IMR-90 (cell line): ENCODE measurements around the gene MLXIPL. TPM values are rescaled to one million over a fixed set of nuclear protein-coding genes. Genes with fewer than 3 reads are reported as not detected.

Experiments used
- ATAC-seq: fragments of 200-7000 bp; cut with Tn5 transposase; 2 replicates; pipeline ENCODE4 v1.9.1; 2020; ENCODE audit warnings: low read depth, mild to moderate bottlenecking, moderate library complexity
- BruUV-seq: library from RNA; stranded (reverse); fragments of 400-500 nt; replicated peaks from 2 replicates; lab custom pipeline; 2021; lab: Mats Ljungman, UMichigan
- CTCF ChIA-PET: fragments of 300-600 bp; formaldehyde crosslinking; extraction: SDS; loops from one replicate; lab custom pipeline; 2021; ENCODE audit warnings: antibody characterized with exemption; lab: Yijun Ruan, JAX
- POLR2A ChIA-PET: fragments of 300-600 bp; sonication (Branson Sonifier 250); formaldehyde crosslinking; loops from one replicate; lab custom pipeline; 2022; ENCODE audit warnings: antibody characterized with exemption; ENCODE audit not compliant: unreplicated experiment; lab: Charles Lee
- DNase-seq: peaks from one replicate; pipeline ENCODE4 v3.0.0; 2013
- H2AFZ ChIP-seq: replicated peaks from 2 replicates; pipeline ENCODE3; 2013; ENCODE audit warnings: low read length, mild to moderate bottlenecking; ENCODE audit not compliant: poor library complexity
- H2AK5ac ChIP-seq: 2 replicates; pipeline ENCODE4 v1.6.1; 2013; ENCODE audit warnings: low read depth, low read length, inconsistent platforms
- H2AK9ac ChIP-seq: replicated peaks from 2 replicates; pipeline ENCODE3; 2013; ENCODE audit warnings: mild to moderate bottlenecking, low read depth, low read length, moderate library complexity; ENCODE audit not compliant: poor library complexity
- H2BK120ac ChIP-seq: 2 replicates; pipeline ENCODE4 v1.6.1; 2013; ENCODE audit warnings: low read depth, low read length, inconsistent platforms
- H2BK15ac ChIP-seq: 3 replicates; pipeline ENCODE4 v1.6.1; 2013; ENCODE audit warnings: low read depth, low read length, inconsistent platforms
- H2BK20ac ChIP-seq: 2 replicates; pipeline ENCODE4 v1.6.1; 2013; ENCODE audit warnings: low read depth, mild to moderate bottlenecking, inconsistent platforms, low read length, moderate library complexity
- H2BK5ac ChIP-seq: 2 replicates; pipeline ENCODE4 v1.6.1; 2013; ENCODE audit warnings: mild to moderate bottlenecking, low read depth, low read length, inconsistent platforms; ENCODE audit not compliant: poor library complexity, severe bottlenecking
- H3K14ac ChIP-seq: replicated peaks from 2 replicates; pipeline ENCODE4 v1.6.1; 2013; ENCODE audit warnings: low read depth, low read length, inconsistent platforms
- H3K18ac ChIP-seq: 2 replicates; pipeline ENCODE4 v1.6.1; 2013; ENCODE audit warnings: low read depth, low read length, control low read depth
- H3K23ac ChIP-seq: 2 replicates; pipeline ENCODE4 v1.6.1; 2013; ENCODE audit warnings: low read depth, low read length, inconsistent platforms
- H3K27ac ChIP-seq: 2 replicates; pipeline ENCODE4 v1.5.1; 2013; ENCODE audit warnings: mild to moderate bottlenecking, control low read depth, low read length; ENCODE audit not compliant: insufficient read depth
- H3K27me3 ChIP-seq: 2 replicates; pipeline ENCODE4 v1.6.1; 2013; ENCODE audit warnings: low read length; ENCODE audit not compliant: control insufficient read depth, insufficient read depth
- H3K36me3 ChIP-seq: 2 replicates; pipeline ENCODE4 v1.6.1; 2013; ENCODE audit warnings: low read length, mixed read lengths; ENCODE audit not compliant: control insufficient read depth, insufficient read depth
- H3K4ac ChIP-seq: 2 replicates; pipeline ENCODE4 v1.6.1; 2013; ENCODE audit warnings: low read depth, low read length, inconsistent platforms
- H3K4me1 ChIP-seq: 2 replicates; pipeline ENCODE4 v1.6.1; 2013; ENCODE audit warnings: low read length, mixed read lengths; ENCODE audit not compliant: control insufficient read depth, insufficient read depth
- H3K4me2 ChIP-seq: 2 replicates; pipeline ENCODE4 v1.6.1; 2013; ENCODE audit warnings: low read depth, mild to moderate bottlenecking, control low read depth, low read length, moderate library complexity
- H3K4me3 ChIP-seq: 2 replicates; pipeline ENCODE4 v1.5.1; 2013; ENCODE audit warnings: low read depth, mild to moderate bottlenecking, control low read depth, low read length, moderate library complexity; ENCODE audit not compliant: insufficient read depth
- H3K56ac ChIP-seq: 2 replicates; pipeline ENCODE4 v1.6.1; 2013; ENCODE audit warnings: low read length, inconsistent platforms; ENCODE audit not compliant: insufficient read depth; ENCODE audit errors: extremely low read depth
- H3K79me1 ChIP-seq, 2 experiments: 2 replicates each; pipeline ENCODE4 v1.6.1; 2013; ENCODE audit warnings: low read length in 2 of 2, inconsistent platforms in 1 of 2, low read depth in 1 of 2
- H3K9ac ChIP-seq: 2 replicates; pipeline ENCODE4 v1.6.1; 2013; ENCODE audit warnings: low read depth, low read length, control low read depth
- H3K9me1 ChIP-seq: 2 replicates; pipeline ENCODE4 v1.6.1; 2013; ENCODE audit warnings: low read length, inconsistent platforms; ENCODE audit not compliant: insufficient read depth
- H3K9me3 ChIP-seq: 2 replicates; pipeline ENCODE4 v1.6.1; 2013; ENCODE audit warnings: low read length; ENCODE audit not compliant: control insufficient read depth, insufficient read depth
- H4K20me1 ChIP-seq: 2 replicates; pipeline ENCODE4 v1.6.1; 2013; ENCODE audit warnings: low read length, inconsistent platforms; ENCODE audit not compliant: insufficient read depth
- H4K5ac ChIP-seq: 2 replicates; pipeline ENCODE4 v1.6.1; 2013; ENCODE audit warnings: mild to moderate bottlenecking, low read depth, low read length, control low read depth
- H4K8ac ChIP-seq, 2 experiments: 2 replicates each; pipeline ENCODE4 v1.6.1; 2013; ENCODE audit warnings: low read depth in 2 of 2, low read length in 2 of 2, control low read depth in 1 of 2, inconsistent platforms in 1 of 2
- H4K91ac ChIP-seq: 2 replicates; pipeline ENCODE4 v1.6.1; 2013; ENCODE audit warnings: low read depth, low read length, inconsistent platforms; ENCODE audit not compliant: insufficient read depth
- CEBPB ChIP-seq: IDR thresholded peaks from 2 replicates; pipeline ENCODE4 v1.6.1; 2012; ENCODE audit warnings: low read depth, low read length, improper control_type of control experiment
- CHD1 ChIP-seq: IDR thresholded peaks from 2 replicates; pipeline ENCODE4 v1.6.1; 2012; ENCODE audit warnings: low read depth, low read length, improper control_type of control experiment
- FOS ChIP-seq: fragments of 150-350 bp; IDR thresholded peaks from 2 replicates; pipeline ENCODE4 v1.6.1; 2016; ENCODE audit warnings: low read depth, low read length
- MAFK ChIP-seq: IDR thresholded peaks from 2 replicates; pipeline ENCODE4 v1.6.1; 2012; ENCODE audit warnings: low read depth, low read length, improper control_type of control experiment
- MAZ ChIP-seq: IDR thresholded peaks from 2 replicates; pipeline ENCODE4 v1.6.1; 2012; ENCODE audit warnings: low read depth, mild to moderate bottlenecking, low read length, improper control_type of control experiment, moderate library complexity, borderline replicate concordance
- NFE2L2 ChIP-seq: fragments of 150-350 bp; IDR thresholded peaks from 2 replicates; pipeline ENCODE4 v1.6.1; 2016; ENCODE audit warnings: low read depth, mild to moderate bottlenecking, low read length
- POLR2A ChIP-seq: IDR thresholded peaks from 2 replicates; pipeline ENCODE4 v1.6.1; 2012; ENCODE audit warnings: mild to moderate bottlenecking, low read depth, low read length
- RAD21 ChIP-seq: IDR thresholded peaks from 2 replicates; pipeline ENCODE4 v1.6.1; 2012; ENCODE audit warnings: low read length, improper control_type of control experiment
- RCOR1 ChIP-seq: IDR thresholded peaks from 2 replicates; pipeline ENCODE4 v1.6.1; 2012; ENCODE audit warnings: mild to moderate bottlenecking, low read length, improper control_type of control experiment; ENCODE audit not compliant: insufficient replicate concordance
- SMC3 ChIP-seq: fragments of 150-350 bp; IDR thresholded peaks from 2 replicates; pipeline ENCODE4 v1.6.1; 2016; ENCODE audit warnings: low read depth, mild to moderate bottlenecking, antibody characterized with exemption, low read length, moderate library complexity
- WGBS, 2 experiments: methylation state at CpG; one replicate each; pipeline versions ENCODE4 v1.1.5 to v1.1.7; 2013; ENCODE audit warnings: missing lambda C conversion rate in 2 of 2; ENCODE audit not compliant: insufficient read length in 1 of 2; ENCODE audit errors: extremely low coverage in 2 of 2; 5-methylcytosine and 5-hydroxymethylcytosine counted together
- dilution Hi-C: fragments of 300-500 bp; cut with HindIII; formaldehyde crosslinking; loops from one replicate; pipeline ENCODE4 v1.14.3; 2018; ENCODE audit warnings: low sequenced_read_pairs; ENCODE audit not compliant: unreplicated experiment
- in situ Hi-C: fragments of 300-500 bp; cut with MboI; formaldehyde crosslinking; loops from 3 replicates; pipeline ENCODE4 v1.14.3; 2019; ENCODE audit warnings: low sequenced_read_pairs, inconsistent platforms, mixed read lengths
- intact Hi-C: fragments of 100-400 bp; cut with micrococcal nuclease; formaldehyde crosslinking; loops from 2 replicates; pipeline ENCODE4 v1.10.0; 2022
- polyA plus RNA-seq, 3 experiments: library from polyadenylated mRNA; depleted of rRNA; stranded (reverse); fragments of >200 nt; gene quantifications; 2 replicates each; pipeline ENCODE4 v1.2.3, GENCODE V29; 2012; ENCODE audit warnings: low replicate concordance in 1 of 3
- total RNA-seq: library from RNA; depleted of rRNA; stranded (reverse); fragments of >200 nt; gene quantifications from 2 replicates; pipeline ENCODE4 v1.2.3, GENCODE V29; 2012
- TF ChIP-seq, protein P1 (sequence below): conservative IDR thresholded peaks from 2 replicates; pipeline ENCODE4 v1.5.1; 2012; ENCODE audit warnings: mild to moderate bottlenecking, low read depth, low read length, improper control_type of control experiment
- TF ChIP-seq, protein P2 (sequence below): fragments of 150-350 bp; IDR thresholded peaks from 2 replicates; pipeline ENCODE4 v1.6.1; 2016; ENCODE audit warnings: low read depth, mild to moderate bottlenecking, low read length, moderate library complexity, borderline replicate concordance

The MLXIPL gene
- total and polyA plus RNA-seq, 2 of the 4 experiments (the other 2 are of a cell fraction), result not detected

DNA sequence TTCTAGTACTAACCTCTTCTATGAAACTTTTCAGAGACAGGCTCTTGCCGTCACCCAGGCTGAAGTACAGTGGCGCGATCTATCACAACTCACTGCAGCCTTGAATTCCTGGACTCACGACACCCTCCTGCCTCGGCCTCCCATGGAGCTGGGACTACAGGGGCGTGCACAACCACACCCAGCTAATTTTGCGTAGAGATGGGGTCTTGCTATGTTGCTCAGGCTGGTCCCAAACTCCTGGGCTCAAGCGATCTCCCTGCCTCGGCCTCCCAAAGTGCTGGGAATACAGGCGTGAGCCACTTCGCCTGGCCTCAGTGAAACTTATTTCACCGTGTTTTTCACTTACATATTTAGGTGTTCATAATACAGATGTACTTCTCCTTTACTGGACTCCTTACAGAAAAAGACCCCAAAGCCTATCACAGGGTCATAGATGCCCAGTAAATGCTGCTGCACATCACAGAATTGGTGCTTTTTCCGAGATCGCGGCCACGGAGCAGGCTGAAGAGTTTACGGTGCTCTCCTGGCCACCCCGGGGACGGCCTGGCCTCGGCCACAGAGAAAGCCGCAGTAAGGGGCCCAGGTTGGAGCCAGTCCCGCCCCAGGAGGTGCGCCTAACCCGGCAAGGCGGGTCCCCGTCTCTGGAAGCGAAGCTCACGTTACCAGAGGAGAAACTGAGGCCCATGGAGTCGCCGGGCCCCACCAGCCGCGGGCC lies 46.5 kb downstream of the MLXIPL start (continued):
- no peak for TF ChIP-seq MAFK

DNA sequence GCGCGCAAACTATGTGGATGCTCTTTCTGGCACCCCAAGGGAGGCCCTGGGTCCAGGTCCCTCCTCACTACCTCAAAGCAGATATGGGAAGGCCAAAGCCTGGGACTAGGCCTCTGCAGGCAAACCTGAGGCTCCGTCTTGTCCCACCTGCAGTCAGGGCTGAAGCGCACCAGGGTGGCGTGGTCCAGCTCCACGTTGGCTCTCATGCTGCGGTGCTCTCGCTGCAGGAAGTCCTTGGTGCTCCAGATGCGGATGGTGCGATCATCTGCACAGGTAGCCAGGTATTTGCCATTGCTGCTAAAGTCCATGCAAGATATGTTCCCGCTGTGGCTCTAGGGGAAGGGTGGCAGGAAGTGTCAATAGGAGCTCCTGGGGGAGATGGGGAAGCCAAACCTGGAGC lies 50.5 kb downstream of the MLXIPL start:
- Histone ChIP-seq H3K4me1 (peaks cover 6% of the 10 kb centered on the region), H2BK20ac (no peak overlapping the region), H2BK15ac (no peak overlapping the region), H2AFZ (no peak overlapping the region), H3K9me3 (no peaks in the 10 kb centered on the region), H3K4me2 (no peak overlapping the region), H3K4me3 (no peak overlapping the region), H3K9ac (no peak overlapping the region), H3K18ac (no peak overlapping the region), H2AK5ac (no peak overlapping the region), H4K20me1 (peaks cover 31% of the 10 kb centered on the region), H3K56ac (no peak overlapping the region), H3K23ac (no peak overlapping the region), H2BK120ac (no peak overlapping the region), H4K5ac (no peak overlapping the region), H4K8ac (no peak overlapping the region), H3K27me3 (no peaks in the 10 kb centered on the region), H2AK9ac (no peak overlapping the region), H3K4ac (no peak overlapping the region), H3K9me1 (peaks cover 5% of the 10 kb centered on the region), H4K91ac (no peak overlapping the region), H2BK5ac (no peak overlapping the region), H3K36me3 (peaks cover 51% of the 10 kb centered on the region), H3K14ac (no peak overlapping the region), H3K27ac (no peak overlapping the region), H3K79me1 (peaks cover 30 to 61% of the 10 kb centered on the region in 2 experiments)
- in situ Hi-C loops (no loop called here), dilution Hi-C loops (no loop called here), intact Hi-C loops (no loop called here)
- ATAC-seq (no peak), DNase-seq (no peak)
- TF ChIP-seq CEBPB (no peak), RAD21 (no peak), FOS (no peak), POLR2A (no peak), CHD1 (no peak), SMC3 (no peak), NFE2L2 (no peak), RCOR1 (no peak), MAZ (no peak)
- TF ChIP-seq, protein P1, sequence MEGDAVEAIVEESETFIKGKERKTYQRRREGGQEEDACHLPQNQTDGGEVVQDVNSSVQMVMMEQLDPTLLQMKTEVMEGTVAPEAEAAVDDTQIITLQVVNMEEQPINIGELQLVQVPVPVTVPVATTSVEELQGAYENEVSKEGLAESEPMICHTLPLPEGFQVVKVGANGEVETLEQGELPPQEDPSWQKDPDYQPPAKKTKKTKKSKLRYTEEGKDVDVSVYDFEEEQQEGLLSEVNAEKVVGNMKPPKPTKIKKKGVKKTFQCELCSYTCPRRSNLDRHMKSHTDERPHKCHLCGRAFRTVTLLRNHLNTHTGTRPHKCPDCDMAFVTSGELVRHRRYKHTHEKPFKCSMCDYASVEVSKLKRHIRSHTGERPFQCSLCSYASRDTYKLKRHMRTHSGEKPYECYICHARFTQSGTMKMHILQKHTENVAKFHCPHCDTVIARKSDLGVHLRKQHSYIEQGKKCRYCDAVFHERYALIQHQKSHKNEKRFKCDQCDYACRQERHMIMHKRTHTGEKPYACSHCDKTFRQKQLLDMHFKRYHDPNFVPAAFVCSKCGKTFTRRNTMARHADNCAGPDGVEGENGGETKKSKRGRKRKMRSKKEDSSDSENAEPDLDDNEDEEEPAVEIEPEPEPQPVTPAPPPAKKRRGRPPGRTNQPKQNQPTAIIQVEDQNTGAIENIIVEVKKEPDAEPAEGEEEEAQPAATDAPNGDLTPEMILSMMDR, result no peak
- TF ChIP-seq, protein P2, sequence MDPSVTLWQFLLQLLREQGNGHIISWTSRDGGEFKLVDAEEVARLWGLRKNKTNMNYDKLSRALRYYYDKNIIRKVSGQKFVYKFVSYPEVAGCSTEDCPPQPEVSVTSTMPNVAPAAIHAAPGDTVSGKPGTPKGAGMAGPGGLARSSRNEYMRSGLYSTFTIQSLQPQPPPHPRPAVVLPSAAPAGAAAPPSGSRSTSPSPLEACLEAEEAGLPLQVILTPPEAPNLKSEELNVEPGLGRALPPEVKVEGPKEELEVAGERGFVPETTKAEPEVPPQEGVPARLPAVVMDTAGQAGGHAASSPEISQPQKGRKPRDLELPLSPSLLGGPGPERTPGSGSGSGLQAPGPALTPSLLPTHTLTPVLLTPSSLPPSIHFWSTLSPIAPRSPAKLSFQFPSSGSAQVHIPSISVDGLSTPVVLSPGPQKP, result no peak
- 98% methylated on average over 4 of the region's 11 CpGs; no CpG with 5 or more reads in 1 of the 2 experiments for WGBS, 2 experiments
- ChIA-PET CTCF (no interaction called here), POLR2A (no interaction called here)
- BruUV-seq, result no TSS peak
